HL-60 (cell line): ENCODE data around the gene SMG7.

ENCODE experiments used
- CTCF ChIP-seq: IDR thresholded peaks from one replicate; pipeline ENCODE4 v1.5.1; 2011; ENCODE audit warnings: low read length, control low read depth, inconsistent platforms; ENCODE audit not compliant: insufficient read depth
- GABPA ChIP-seq: IDR thresholded peaks from 2 replicates; pipeline ENCODE4 v1.6.1; 2012; ENCODE audit warnings: low read depth
- POLR2AphosphoS5 ChIP-seq: IDR thresholded peaks from 2 replicates; pipeline ENCODE4 v1.6.1; 2012; ENCODE audit warnings: low read depth
- REST ChIP-seq: IDR thresholded peaks from 2 replicates; pipeline ENCODE4 v1.6.1; 2012; ENCODE audit warnings: low read depth; ENCODE audit not compliant: insufficient replicate concordance
- SPI1 ChIP-seq: IDR thresholded peaks from 2 replicates; pipeline ENCODE4 v1.6.1; 2012; ENCODE audit warnings: low read depth, mild to moderate bottlenecking, borderline replicate concordance

GRCh38 chr1:183423541-183423940 lies 48.8 kb upstream of the SMG7 start:
- no peak for TF ChIP-seq CTCF
- no peak for TF ChIP-seq GABPA
- TF ChIP-seq POLR2AphosphoS5 = no peak
- no peak for TF ChIP-seq REST
- TF ChIP-seq SPI1 = no peak
